Right forelimb (tissue), 1 donor: ENCODE measurements around the gene SUPT20HL1.
"Not testable (repeated sequence)": the region's sequence is repeated elsewhere in the genome, so short reads cannot be mapped to it uniquely, and the experiment has no call there.

ENCODE experiments used
- DNase-seq: peaks from one replicate; pipeline ENCODE4 v3.0.0-alpha.2; 2018

SUPT20HL1 gene

DNA sequence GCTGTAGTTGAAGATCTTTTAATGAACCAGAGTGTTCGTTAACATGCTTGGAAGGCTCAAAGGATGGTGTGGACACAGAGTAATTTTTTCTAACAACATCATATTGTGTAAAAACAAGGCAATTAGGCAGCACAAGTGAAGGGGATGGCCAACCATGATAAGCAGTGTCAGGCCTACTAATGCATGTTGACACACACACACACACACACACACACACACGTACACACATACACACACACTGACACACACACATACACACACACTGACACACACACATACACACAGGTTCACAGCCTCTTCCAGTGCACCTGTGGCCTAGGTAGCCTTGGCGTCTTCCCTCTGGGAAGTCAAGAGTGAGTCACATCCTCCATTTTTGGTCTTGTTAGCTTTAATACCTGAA, at the start of gene SUPT20HL1:
SUPT20HL1 (plus strand) TSS at position 368 of the 400 bp plus-strand sequence. CDS start 2,122 bp downstream, outside the sequence.
- no peak for DNase-seq

DNA sequence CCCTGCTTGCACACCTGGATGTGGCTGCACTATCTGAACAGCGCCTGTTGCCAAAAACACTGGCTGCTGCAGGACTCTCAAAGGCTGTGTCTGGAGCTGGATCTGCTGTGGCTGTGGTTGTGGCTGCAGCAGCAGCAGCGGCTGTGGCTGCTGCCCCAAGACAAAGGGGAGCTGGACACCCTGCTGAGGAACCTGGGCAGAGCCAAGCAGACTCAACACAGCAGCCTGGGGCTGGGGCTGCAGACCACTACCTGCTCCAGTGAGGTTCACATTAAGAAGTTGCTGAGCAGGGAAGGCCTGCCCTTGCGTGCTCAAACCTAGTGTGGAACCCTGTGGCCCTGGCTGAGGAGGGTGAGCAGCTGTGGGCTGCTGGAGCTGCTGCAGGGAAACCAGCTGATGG, 49.5 kb upstream of the SUPT20HL1 start:
- not testable (repeated sequence) for DNase-seq

DNA sequence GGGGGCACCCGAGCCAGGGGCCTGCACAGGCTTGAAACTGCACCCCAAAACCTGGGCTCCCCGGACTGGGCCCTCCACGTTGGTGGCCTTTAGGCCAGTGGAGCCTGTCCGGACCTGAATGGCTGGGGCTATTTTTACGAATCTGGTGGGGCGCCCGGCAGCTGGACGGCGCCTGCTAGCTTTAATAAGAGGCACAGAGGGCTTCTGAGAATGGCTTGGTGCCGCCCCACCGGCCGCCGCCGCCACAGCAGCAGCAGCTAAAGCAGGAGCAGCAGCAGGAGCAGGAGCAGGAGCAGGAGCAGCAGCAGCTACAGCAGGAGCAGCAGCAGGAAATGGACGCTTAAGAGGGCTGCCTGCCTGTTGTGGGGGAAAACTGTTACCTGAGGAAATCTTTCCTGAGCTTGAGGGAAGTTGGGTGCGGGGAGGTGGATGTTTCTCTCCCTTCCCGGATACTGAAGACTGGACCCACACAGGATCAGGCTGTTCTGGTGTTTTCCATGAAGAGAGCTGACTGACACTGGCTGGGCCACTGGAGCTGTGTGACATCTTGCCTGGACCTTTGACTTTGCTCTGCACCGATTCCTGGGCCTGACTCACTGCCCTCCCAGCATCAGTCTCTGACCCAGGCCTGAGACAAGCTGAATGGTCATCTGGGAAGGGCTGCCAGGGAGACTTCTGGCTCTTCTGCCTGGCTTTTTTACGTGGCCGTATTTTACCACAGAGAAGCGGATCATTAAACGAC, 48.8 kb upstream of the SUPT20HL1 start:
- DNase-seq = not testable (repeated sequence)

DNA sequence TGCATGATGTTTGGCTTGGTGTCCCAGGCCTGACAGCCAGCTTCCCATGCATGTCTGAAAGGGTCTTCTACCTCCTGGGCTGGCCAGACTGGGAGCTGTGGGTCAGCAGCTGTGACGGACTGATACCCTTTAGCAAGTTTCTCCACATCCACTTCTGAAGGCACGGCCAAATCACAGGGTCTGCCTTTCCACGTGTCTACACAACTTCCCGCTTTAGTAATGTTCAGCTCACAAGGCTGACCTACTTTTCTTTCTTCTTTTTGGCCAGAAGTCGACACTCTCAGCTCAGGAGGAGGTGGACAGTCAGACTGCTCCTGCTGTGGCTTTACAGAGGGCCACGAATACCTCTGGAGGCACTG, 48.2 kb upstream of the SUPT20HL1 start:
- DNase-seq = not testable (repeated sequence)

DNA sequence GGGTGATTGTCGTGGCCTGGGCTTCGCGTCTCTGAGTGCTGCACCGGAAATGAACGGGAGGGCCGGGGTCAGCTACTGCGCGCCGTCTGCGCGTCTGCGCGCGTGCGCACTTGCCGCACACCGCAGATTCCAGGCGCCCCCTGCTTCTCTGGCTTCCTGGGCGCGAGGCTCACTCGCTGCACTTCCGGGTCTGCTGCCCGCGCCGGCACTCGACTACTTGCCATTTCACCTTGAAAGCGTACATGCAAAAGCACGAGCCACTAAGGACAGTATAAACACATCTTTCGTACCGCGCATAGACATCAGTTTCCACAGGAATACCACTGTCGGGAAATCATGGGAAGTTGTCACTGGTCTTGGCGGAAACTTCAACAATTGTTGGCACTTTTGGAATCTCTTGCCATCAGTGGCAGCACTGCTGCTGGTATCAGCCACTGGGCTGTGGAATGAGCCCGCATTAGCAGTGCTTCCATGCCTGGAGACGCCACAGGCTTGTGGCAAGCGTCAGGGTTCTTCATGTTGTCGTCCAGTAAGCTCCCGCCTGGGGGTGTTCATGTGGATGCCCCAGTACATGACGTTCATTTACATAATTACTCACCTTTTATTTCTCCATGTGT, 46.3 kb upstream of the SUPT20HL1 start, which contains the start of gene SUPT20HL2:
SUPT20HL2 (minus strand) TSS at position 51 of the 617 bp plus-strand sequence. CDS start 754 bp downstream, outside the sequence.
- DNase-seq = no peak

DNA sequence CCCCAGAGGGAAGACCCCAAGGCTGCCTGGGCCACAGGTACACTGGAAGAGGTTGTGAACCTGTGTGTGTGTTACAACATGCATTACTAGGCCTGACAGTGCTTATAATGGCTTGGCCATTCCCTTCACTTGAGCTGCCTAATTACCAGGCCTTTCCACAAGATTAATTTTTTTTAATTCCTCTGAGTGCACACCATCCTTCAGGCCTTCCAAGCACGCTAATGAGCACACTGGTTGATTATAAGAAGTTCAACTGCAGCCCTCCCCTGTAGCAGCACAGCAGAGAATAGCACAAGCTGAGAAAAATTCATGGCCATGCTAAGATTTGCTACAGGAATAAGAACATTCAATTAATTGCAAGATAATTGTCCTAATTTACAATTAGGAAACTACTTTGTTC, 44.3 kb upstream of the SUPT20HL1 start:
- no peak for DNase-seq

DNA sequence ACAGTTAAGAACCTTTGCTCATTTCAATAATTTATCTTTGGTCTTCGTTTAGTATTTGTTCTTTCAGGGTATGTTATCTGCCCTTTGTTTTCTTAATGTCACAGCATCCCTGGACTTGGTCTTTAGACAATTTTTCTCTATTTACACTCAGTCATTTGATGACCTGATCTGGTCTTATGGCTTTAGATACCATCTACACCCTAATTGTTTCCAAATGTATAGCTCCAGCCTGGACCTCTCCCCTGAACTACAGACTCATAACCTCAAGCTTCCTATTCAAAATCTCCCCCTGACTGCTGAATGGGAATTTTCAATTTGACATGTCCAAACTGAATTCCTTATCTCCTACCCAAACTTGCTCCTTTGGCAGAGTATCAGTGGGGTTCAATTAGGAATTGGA, 42.9 kb upstream of the SUPT20HL1 start:
- DNase-seq = no peak

DNA sequence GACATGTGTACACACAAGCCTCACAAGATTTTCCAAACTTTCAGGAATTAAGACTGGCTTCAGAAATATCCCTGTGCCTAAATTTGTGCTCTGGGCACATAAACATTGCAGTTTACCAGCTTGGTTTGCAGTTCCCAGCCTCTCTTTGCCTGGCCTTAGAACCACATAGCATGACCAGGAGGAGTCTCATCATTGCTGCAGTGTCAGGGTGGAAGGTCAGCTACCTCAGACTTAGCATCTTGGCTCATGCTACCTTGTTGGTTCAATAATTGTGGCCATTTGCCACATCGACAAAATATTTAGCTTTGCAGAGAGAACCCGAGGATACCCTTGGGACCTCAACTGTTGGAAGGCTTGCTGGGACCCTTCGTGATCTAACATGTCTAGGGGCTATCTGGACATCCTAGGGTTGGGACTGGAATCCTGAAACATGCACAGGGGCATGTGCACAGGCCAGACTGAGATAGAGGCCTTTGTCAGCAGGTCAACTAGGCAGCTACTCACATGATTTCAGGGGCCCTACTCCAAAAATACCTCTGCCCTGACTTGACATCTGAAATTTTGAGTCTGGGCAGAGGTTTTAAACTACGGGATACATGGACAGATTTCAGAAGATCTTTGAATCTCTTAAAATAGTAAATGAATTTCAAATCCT, 38.6 kb upstream of the SUPT20HL1 start:
- no peak for DNase-seq

DNA sequence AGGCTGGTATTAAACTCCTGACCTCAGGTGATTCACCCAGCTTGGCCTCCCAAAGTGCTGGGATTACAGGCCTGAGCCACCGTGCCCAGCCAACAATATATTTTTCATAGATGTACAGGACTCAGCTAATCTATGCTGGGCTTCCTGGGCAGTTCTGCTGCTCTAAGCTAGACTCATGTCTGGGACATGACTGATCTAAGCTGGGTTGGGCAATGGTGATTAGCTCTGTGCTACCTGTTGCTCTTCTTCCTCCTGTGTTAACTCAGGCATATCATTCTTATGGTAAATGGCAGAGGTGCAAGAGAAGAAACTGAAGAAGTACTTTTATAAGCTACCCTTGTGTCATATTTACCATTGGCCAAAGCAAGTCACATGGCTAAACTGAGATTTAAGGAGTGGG, 35.2 kb upstream of the SUPT20HL1 start:
- no peak for DNase-seq

DNA sequence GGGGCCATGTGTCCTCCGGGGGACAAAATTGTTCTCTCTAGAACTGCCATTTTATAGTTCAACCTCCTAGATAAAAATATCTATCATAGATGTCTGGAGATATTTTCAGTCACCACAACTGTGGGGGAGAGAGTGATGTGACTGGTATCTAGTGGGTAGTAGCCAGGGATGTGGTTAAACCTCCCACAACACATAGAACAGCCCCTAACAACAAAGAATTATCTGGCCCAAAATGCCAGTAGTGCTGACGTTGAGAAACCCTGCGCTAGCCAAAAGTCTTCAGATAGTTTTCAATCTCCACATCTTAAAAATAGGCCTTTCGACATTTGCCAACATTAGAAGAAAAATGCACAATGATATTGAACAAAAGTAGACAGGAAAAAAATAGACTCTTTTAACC, 27.6 kb upstream of the SUPT20HL1 start:
- DNase-seq = no peak

DNA sequence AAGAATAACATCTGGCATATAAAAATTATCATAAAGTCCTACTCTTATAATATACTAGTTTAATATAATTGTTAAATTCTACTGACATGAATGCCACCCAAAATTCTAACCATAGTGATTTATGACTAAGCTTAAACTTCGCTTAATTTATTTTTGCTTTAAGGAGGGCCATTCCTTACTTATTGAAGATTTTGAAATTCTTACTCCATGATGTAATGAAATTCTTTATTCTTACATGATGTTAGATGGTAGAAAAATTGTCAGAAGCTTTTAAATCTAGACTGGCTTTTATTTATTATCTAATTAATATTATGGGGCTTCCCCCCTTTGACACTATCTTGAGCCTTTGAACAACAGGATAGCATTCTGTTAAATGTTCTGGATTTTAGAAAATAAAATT, 27.1 kb upstream of the SUPT20HL1 start:
- no peak for DNase-seq

DNA sequence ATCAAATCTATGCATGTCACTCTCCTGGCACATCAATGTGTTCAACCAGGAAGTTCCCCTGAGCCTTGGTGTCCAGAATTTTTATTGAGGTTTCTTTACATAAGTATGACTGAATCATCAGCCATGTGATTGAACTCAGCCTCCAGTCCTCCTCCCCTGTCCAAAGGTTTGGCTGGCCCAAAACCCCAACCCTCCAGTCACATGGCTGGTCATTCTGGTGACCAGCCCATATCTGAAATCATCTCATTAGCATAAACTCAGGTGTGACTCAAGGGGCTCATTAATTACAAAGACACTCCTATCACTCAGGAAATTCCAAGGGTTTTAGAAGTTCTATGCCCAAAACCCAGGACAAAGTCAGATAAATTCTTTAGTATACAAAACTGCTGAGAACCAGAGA, 26.0 kb upstream of the SUPT20HL1 start:
- no peak for DNase-seq

DNA sequence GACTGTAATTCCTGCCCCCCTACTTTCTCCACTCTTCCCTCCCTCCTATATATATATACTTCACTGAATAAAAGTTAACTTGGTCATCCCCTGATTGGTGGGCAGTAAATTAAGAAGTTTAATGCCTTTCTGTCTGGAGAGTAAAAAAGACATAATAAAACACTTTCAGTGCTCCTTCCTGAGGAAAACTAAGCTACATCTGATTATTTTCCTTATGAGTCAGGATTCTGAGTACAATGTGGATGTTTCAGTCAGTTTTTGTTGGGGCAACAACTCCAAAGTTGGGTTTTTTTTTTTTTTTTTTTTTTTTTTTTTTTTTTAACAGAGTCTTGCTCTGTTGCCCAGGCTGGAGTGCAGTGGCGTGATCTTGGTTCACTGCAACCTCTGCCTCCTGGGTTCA, 24.6 kb upstream of the SUPT20HL1 start:
- no peak for DNase-seq

DNA sequence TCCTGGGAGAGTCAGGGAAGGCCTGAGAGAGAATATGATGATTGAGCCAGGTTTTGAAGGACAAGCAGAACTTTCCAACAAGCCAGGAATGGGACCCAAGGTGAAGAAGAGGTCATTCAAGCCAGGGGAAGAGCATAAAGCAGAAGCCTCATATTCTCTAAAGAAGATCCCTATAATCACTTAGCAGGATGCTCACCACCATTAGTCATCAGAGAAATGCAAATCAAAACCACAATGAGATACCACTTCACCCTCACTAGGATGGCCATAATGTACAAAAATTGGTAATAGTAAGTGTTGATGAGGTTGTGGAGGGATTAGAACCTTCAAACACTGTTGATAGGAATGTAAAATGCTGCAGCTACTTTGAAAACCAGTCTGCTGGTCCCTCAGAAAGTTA, 20.5 kb upstream of the SUPT20HL1 start:
- DNase-seq = no peak

DNA sequence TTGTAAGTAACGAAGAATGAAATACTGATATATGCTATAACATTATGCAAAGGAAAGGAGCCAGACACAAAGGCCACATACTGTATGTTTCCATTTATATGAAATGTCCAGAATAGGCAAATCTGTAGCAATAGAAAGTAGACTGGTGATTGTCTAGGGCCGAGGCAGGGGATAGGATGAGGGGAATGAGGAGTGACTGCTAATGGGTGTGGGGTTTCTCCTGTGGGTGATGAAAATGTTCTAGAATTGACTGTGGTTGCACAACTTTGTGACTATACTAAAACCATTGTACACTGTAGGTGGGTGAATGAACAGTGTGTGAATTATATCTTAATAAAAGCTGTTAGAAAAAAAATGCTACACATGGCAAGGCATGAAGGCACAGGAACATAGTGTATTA, 19.9 kb upstream of the SUPT20HL1 start:
- no peak for DNase-seq

DNA sequence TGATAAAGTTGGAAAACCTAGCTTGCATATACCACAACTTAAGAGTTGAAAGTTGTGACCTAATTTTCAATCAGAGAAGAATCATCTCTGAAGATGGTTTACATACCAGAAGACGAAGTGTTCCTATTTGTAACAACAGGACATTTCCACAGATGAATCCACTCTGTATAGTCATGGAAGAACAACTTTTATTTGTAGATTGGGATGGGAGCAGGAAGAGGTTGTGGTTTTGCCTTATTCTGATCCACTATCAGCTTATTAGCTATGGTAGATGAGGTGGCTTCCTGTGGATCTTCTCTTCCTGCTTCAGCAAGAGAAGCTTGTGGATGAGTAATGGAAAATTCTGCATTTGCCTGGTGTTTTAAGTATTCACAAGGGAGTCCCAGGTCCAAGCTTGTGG, 18.6 kb upstream of the SUPT20HL1 start:
- no peak for DNase-seq

DNA sequence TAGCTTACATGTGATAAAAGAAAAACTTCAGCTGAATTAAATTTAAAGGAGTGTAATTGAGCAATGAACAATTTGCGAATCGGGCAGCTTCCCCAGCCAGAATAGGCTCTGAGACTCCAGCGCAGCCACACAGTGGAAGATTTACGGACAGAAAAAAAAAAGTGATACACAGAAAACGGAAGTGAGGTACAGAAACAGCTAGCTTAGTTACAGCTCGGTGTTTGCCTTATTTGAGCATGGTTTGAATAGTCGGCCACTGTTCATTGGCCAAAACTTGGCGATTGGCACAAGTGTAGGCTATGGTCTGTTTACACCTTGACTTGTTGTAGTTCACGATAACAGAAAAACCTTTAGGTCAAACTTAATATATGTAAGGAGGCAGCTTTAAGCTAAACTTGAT, 16.7 kb upstream of the SUPT20HL1 start:
- DNase-seq = no peak

DNA sequence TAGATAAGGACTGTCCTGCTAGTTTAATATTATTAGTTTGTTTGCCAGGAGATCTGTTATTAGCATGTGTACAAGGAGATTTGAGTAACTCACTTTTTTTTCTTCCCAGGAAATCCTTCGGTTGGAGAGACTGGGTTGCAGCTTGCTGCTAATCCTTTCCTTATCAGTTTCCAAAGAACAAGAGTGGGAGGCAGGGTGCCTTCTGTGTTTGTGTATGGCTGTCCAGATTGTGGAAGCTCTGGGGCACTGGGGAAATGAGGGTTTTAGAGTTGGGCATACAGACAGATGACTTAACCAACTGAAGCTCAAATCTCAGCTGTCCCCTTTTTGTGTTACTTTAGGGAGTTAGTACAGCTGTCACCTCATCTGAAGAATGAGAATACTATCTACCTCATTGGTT, 12.6 kb upstream of the SUPT20HL1 start:
- no peak for DNase-seq

DNA sequence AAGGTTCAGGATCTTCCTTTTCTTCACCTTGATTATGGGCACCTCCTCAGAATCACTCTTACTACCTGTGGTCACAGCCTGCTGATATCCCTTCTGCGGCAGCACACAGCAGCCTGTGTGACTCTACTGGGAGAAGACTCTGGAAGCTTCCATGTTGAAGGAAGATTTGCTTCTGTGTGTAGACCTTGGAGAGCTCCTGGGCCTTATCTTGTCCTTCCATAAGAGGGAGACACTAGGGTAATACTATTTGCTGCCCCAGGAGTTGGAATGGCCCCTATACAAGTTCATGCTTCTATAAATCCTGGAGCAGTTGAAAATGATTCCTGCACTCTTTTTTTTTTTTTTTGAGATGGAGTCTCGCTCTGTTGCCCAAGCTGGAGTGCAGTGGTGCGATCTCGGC, 10.2 kb upstream of the SUPT20HL1 start:
- no peak for DNase-seq

DNA sequence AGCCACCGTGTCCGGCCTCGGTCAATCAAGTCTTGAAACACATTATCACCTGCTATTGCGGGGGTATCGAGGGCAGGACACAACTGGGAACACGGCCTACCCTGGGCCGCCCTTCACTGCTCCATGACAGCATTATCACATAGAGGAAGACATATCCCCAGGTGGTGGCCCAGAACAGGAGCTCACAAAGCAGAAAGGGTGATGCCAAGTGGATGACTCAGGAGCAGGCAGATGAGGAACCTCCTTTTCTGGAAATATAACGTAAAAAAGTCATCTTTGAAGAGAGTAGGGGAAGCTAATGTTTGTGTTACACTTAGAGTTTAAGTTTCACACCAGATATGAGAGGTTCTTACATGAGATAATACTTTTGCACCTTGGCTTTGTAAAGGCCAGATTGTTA, 5.3 kb upstream of the SUPT20HL1 start:
- DNase-seq = no peak

DNA sequence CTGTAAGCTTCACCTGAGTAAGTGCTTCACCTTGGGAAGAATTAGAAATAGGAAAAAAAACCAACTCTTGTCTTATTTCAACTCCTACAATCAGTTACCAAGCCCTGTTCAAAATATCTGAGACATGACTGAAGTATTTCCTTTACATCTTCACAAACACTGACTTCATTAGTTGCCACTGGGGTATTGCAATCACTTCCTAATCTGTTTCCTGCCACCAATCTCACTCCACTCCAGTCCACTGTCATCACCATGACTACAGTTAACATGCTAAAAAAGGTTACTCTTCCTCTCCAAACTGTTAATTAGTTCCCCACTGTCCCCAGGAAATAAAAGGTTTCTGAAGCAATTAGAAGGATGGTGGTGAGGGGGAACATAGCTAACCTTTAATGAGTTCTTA, 3.3 kb upstream of the SUPT20HL1 start:
- no peak for DNase-seq

DNA sequence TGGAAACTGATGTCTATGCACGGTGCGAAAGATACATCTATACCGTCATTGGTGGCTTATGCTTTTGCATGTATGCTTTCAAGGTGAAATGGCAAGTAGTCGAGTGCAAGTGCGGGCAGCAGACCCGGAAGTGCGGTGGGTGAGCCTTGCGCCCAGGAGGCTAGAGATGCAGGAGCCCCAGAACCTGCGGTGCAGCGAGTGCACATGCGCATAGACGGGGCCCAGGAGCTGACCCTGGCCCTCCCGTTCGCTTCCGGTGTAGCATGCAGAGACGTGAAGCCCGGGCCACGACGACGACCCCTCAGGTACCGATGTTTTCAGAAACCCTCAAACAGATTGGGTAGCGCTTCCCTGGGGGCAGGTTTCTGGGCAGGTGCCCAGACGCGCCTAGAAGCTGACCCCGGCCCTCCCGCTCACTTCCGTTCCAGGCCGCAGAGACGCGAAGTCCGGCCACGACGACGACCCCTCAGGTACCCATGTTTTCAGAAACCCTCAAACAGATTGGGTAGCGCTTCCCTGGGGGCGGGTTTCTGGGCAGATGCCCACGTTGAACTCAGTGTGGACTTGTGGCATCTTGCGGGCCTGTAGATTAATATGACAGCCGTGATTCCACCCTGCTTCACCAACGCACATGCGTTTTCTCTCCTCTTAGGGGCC, 1.8 kb downstream of the SUPT20HL1 start:
- not testable (repeated sequence) for DNase-seq

DNA sequence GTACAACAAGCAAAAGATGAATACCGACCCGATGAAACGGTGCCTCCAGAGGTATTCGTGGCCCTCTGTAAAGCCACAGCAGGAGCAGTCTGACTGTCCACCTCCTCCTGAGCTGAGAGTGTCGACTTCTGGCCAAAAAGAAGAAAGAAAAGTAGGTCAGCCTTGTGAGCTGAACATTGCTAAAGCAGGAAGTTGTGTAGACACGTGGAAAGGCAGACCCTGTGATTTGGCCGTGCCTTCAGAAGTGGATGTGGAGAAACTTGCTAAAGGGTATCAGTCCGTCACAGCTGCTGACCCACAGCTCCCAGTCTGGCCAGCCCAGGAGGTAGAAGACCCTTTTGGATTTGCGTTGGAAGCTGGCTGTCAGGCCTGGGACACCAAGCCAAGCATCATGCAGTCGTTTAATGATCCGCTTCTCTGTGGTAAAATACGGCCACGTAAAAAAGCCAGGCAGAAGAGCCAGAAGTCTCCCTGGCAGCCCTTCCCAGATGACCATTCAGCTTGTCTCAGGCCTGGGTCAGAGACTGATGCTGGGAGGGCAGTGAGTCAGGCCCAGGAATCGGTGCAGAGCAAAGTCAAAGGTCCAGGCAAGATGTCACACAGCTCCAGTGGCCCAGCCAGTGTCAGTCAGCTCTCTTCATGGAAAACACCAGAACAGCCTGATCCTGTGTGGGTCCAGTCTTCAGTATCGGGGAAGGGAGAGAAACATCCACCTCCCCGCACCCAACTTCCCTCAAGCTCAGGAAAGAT, 3.2 kb downstream of the SUPT20HL1 start:
- not testable (repeated sequence) for DNase-seq
